Activated gamma-delta T cell (primary cell): ENCODE data around the gene AKR1C2.
"Not testable (repeated sequence)": the region's sequence is repeated elsewhere in the genome, so short reads cannot be mapped to it uniquely, and the experiment has no call there.

ENCODE experiments used
- DNase-seq: peaks from one replicate; lab custom pipeline; 2025; lab: John Stamatoyannopoulos, UW

The AKR1C2 gene

DNA sequence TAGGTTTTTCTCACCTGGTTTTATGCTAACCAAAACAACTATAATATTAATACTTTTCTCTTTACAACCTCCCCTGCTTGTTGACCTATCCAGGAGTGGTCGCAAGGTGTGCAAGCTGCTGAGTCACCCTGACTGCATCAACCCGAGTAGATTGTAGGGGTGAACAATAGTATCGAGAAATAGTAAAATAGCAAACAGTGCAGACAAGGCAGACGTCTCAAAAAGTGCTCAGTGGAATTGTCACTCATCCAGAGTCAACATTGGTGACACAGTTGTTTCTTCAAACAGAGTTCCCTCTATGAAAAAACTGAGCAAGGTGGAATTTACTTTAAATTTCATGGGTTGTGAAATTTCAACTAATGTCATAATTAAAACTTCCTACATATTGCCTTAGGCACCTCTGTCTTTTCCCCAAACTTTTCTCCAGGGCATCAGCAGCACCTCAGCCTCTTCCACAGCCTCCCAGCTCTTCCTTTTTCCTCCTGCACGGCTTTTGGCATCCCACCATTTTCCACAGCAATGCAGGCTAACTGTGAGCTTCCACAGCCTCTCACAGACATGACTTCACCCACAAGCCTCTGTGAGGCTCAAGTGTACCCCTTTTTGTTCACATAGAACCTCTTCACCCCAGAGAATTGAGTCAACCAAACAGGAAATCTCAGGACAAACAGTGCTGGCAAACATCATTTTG, 46.6 kb downstream of the AKR1C2 start:
- DNase-seq: not testable (repeated sequence)

DNA sequence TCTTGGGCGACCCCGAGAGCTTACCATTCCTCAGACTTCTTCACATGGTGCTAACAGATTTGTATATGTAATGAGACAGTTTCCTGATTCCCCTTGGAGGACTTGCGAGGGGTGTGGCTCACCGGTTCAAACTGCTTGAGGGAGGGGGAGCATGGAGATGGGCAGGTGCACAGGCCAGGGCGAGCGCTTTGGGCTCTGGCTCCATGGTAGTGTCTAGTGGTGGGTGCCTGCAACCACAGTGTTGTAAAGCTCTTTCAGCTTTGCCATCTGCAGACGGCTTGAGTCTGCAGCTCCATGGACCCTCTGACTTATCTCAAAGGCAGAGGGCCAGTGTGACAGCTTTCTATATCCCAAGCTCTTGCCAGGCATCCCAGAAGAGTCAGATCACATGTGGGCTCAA, 47.6 kb downstream of the AKR1C2 start:
- DNase-seq: not testable (repeated sequence)

DNA sequence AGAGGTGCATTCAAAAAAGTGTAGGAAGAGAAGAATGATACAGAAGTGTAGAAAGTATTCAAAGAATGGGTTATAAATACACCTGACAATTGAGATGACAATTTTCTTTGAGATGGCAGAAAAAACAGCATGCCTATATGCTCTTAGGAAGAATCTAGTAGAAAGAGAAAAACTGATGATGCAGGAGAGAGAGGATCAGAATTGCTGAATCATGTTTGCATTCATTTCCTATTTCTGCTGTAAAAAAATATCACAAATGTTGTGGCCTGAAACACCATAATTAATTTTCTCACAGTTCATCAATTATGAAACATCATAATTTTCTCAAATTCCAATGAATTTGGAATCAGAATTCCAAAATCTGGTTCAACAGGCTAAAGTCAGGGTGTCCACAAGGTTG, 50.3 kb downstream of the AKR1C2 start:
- no peak for DNase-seq

DNA sequence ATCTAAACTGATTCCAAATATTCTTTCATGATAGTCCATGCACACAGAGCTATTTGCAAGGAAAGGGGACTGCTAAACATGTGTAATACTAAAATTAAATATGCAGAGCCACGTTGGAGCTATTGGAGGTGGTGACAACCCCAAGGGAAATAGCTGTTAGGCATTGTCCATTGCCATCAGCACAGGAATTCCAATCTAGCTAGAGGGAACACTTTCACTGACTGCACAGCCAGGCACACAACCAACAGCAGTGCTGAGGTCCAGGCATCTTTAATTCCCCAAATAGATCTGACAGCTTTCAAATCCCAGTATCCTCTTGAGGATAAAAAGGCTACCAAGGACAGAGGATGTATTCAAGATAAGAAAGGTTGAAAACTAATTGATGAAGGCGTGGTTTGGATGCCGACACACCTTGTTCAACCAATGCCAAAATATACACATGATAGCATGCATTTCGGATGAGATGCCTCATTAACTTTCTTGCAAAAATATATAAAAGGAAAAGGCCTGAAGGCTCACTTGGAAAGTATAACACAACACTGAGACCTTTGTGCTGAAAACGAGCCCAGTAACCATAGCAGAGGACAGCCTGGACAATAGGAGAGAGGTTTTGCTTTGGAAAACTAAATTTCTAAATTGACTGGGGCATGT, 52.0 kb downstream of the AKR1C2 start:
- not testable (repeated sequence) for DNase-seq

DNA sequence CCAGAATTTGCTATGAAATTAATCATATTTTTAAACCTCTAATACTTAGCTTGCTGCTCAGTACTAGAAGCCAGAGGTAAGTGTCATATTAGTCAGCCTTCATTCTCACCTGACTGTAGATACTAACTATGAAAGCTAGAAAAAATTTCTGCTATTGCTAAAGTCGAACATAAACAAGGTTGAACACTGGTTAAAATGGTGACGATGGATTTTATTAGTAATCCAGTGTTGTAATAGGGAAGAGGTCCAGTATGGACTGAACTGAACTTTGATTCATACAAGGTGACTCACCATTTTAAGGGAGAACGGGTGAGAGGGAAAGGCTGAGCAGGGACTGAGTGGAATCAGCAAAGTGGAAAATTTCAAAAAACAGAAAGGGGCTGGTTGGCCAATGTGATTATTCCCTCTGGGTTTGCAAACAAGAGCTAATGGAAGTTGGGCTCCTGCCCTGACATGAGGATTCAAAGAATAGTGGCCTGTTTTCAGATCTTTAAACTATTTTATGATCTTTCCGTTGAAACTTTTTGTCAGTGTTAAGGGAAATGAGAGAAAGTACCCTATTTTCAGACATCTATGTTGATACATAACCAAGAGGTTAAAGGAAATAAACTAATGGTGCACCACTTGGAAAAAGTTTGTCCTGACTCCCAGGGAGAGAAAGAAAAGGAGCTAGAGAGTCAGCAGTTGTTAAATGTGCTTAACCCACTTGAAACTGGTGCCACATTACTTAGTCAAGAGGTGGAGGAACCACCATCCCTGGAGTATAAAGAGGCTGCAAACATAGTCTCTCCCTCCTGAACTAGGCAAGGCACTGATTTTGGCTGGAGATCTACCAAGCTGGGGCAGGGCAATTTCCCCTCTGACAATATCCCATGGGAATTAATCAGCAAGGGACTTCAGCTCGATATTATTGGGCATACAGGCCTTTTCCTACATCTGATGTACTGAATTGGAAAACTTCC, 55.7 kb downstream of the AKR1C2 start:
- no peak for DNase-seq

DNA sequence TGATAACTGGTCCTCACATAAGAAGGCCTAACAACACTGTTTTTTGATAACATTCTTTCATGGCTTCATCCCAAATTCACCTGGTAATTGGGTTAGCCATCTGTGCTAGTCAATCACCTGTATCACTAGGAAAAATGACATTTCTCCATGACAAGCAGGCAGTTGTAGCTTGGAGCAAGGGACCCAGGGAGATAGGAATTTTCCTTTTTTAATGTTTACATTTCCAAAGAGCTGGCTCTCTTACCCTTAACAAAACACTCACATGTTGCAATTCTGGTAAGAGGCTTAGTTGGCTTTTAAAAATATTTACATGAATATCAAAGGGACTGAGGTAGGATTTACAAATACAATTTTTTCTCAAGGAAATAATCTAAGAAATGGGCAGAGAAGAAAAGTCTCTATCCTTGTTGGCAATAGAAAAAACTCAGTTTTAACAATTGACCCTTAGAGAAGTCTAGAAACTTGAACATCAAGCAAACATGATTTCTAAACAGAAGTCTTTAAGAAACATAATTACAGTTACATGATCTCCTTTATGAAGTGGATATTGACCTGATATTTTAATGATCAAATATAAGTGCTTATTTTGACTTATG, 56.5 kb downstream of the AKR1C2 start:
- DNase-seq: no peak

DNA sequence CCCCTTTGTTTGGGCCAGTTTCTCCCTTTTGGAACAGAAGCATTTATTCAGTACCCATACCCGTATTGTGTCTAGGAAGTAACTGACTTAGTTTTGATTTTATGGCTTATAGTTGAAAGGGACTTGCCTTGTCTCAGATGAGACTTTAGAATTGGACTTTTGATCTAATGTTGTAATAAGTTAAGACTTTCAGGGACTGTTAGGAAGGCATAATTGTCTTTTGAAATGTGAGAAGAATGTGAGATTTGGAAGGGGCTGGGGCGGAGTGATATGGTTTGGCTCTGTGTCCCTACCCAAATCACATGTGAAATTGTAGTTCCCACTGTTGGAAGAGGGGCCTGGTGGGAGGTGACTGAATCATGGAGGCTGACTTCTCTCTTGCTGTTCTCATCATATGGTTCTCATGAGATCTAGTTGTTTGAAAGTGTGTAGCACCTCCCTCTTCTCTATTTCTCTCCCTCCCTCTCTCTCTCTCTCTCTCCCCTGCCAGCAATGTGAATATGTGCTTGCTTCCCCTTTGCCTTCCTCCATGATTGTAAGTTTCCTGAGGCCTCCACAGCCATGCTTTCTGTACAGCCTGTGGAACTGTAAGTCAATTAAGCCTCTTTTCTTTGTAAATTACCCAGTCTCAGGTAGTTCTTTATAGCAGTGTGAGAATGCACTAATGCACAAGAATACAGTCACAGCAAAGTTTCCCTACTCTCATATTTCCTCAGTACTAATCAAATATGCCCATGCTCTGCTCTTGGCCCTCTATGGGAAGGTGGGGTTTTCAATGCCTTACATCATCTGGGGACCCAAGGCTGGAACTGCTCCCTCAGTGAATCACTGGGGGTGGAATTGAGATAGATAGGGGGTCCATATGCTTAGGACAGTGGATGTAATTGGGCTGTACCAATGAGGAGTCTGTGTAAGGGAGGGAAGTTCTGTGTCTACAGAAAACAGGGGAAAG, 57.6 kb downstream of the AKR1C2 start:
- DNase-seq: no peak

DNA sequence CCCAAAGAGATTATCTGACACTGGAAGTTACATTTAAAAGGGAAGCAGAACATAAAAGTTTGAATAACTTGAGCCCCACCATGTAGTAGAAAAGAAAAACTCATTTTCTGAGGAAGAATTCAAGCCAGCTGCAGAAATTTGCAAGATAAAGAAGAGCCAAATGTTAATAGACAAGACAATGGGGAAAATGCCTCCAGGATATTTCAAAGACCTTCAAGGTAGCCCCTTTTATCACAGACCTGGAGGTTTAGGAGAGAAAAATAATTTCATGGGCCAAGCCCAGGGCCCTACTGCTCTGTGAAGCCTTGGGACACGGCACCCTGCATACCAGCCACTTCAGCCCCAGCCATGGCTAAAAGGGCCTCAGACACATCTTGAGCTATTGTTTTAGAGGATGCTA, 58.8 kb downstream of the AKR1C2 start:
- no peak for DNase-seq

DNA sequence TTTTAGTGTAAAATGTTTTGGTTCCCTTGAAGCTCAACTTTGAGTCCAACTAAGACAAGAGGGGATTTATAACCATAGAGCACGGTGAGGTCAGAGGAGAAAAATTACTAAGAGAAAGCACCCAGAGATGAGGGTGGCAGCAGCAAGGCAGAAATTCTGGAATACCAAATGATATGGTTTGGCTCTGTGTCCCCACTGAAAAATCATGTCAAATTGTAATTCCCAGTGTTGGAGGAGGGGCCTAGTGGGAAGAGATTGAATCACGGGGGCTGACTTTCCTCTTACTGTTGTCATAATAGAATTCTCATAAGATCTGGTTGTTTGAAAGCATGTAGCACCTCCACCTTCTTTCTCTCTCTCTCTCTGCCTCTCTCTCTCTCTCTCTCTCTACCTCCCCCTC, 59.8 kb downstream of the AKR1C2 start:
- DNase-seq: no peak

DNA sequence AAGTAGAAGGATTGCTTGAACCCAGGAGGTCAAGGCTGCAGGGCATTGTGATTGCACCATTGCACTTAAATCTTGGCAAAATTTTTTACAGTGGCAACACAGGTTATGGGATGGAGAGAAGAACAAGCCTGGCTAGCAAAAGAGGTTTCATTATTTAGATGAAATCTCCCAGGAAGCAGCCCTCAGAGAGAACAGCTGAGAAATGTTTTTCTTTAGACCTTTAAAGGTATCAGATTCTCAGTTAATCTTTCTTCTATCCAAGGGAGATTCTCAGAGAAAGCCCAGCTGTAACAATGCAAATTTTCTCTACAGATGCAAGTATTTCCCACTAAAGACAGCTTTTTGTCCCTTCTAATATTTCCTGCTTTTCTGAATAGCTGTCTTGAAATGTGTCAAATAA, 60.2 kb downstream of the AKR1C2 start:
- DNase-seq: not testable (repeated sequence)

DNA sequence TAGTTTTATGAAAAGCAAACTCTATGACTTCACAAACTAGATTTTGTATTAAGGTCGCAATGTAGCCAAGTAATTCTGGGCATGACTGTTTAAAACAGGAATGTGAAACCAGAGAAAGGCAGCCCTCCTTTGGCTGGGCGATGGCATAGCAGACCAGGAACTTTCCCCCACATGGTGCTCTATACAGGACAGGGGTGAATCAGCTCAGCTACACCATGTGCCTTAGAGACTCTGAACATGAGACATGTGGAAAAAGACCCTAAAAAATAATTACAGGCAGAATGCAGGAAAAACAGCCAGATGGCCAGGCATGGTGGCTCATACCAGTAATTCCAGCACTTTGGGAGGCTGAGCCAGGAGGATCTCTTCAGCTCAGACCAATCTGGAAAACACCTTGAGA, 60.7 kb downstream of the AKR1C2 start:
- DNase-seq: not testable (repeated sequence)

DNA sequence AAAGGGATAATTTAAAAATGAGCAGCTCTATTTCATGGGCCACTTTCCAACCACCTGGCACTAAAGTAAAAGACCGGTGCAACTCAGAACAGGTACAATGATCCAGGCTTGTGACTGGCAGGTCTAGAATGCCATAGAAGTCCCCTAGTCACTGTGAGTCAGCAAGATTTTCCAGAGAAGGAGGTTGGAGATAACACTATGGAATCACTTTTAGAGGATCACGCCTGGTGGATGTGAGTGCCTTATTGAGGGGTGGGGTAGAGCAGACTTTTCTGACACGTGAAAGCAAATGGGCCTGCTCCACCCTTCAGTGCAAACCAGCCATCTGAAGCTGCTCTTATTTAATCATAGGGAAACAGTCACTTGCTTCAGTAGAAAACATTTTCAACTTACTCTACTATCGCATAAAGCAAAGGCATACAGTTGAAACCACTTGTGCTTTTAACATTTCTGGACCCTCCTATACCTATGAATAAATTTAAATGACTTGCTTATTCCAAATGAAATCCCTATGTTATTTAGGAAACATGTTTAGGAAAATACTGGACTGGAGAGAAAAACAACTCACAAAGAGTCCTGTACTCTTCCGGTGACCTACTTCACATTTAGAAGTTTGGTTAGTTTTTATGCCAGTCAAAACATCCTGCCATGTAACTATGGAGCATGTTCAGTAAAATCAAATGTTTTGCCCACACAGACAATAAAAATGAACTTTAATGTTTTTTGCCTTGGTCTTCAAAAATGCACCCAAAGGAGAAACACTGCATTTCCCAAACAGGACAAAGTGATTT, 61.9 kb downstream of the AKR1C2 start:
- DNase-seq: no peak

DNA sequence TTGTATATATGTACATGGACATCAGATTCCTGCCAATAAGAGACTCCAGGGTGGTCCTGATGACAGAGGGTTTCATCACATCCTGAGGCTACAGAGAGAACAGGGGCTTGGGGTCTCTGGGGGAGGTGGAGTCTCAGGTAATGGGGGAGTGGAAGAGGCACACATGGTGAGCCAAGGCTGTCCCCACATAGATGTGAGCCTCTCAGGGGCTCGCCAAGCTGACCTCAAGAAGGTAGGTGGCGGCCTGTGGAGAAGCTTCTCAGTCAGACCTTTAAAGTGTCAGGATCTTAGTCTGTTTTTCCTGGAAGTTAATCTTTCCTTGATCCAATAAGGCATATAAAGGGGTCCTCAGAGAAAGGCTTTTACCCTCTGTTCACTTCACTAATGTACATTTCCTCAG, 62.7 kb downstream of the AKR1C2 start:
- DNase-seq: not testable (repeated sequence)

DNA sequence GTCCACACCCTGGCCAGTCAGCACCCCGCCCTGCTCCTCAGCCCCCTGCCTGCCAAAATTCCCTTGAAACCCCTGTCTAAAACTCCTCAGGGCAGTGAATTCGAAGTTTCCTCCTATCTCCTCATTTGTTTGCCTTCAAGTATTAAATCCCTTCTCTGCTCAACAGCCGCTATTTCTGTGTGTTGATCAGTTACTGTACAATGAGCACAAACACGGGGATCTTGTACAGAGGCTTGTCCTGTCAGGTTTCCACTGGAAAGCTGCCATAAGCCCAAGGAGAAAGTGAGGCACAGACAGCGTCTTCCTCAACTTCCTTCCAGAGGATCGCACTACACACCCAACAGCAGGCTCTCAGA, 63.6 kb downstream of the AKR1C2 start:
- DNase-seq: not testable (repeated sequence)

DNA sequence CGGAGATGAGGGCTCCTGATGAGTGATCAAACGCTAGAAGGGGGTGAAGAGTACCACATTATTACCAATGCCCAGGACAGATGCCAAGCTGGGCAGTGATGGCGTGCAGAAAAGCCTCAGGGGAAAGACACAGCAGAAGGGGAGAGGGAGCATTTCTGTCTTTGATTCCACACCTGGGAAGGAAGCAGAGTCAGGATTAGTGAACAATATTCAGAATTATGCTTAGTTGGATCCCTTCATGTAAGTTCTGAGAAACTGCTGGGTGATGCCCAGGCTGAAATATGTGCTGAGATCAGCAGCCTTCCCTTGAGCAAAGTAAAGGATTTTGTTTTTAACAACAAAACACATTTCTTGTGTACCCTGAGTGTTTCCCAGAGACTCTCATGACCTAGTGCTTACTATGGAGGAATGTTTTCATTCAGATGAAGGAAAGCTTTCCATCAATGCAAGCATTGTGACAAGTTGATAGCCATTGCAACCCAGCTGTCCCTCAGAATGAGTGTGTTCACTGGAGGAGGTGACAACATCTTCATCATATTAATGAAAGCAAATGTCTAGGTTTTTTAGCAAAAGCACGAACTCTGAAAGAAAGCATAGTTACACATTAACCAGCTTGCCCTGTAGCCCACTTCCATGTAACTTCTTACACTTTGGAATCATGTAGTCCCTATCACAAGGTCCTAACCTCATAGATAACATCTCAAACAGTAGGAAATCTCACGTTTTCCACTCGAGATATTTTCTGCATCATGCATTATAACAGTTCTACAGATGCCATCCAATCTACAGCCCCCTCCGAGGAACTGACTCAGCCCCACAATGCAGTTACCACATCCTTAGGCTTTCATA, 64.2 kb downstream of the AKR1C2 start:
- no peak for DNase-seq
